K562 (cell line): ENCODE results near the gene RBM15. TPM values are rescaled to one million over a fixed set of nuclear protein-coding genes. Genes with fewer than 3 reads are reported as not detected.
A peak's percentile ranks its signal among the peaks of the same experiment; 100 is the strongest.

Experiments
- ARID2 ChIP-seq: fragments of 450-650 bp; IDR thresholded peaks from 2 replicates; pipeline ENCODE4 v1.6.1; 2017; ENCODE audit warnings: antibody characterized with exemption, mild to moderate bottlenecking
- ATF3 ChIP-seq, 2 experiments: fragments of 450-650 bp in 1 of 2; sonication (generic) in 1 of 2; formaldehyde crosslinking in 1 of 2; IDR thresholded peaks in 1 of 2; conservative IDR thresholded peaks in 1 of 2; 2 replicates each; pipeline versions ENCODE4 v1.6.1 to v1.8.1; 2016 to 2023; ENCODE audit warnings: mild to moderate bottlenecking in 2 of 2, moderate library complexity in 2 of 2, inconsistent platforms in 1 of 2, missing genetic modification reagents in 1 of 2
- CBX5 ChIP-seq: IDR thresholded peaks from 2 replicates; pipeline ENCODE4 v1.6.1; 2014; ENCODE audit warnings: low read depth, borderline replicate concordance
- ERF ChIP-seq: fragments of 450-650 bp; formaldehyde crosslinking; IDR thresholded peaks from 2 replicates; pipeline ENCODE4 v1.4.0; 2020; ENCODE audit warnings: mild to moderate bottlenecking, mixed read lengths
- NFYB ChIP-seq: IDR thresholded peaks from 2 replicates; pipeline ENCODE4 v1.6.1; 2011; ENCODE audit warnings: mild to moderate bottlenecking, moderate library complexity; ENCODE audit not compliant: insufficient read length; ENCODE audit errors: extremely low read depth
- SETDB1 ChIP-seq: IDR thresholded peaks from one replicate; pipeline ENCODE4 v1.6.1; 2012; ENCODE audit warnings: low read length, control low read depth, inconsistent platforms
- SMARCE1 ChIP-seq: fragments of 450-650 bp; IDR thresholded peaks from 2 replicates; pipeline ENCODE4 v1.7.1; 2016; ENCODE audit warnings: mild to moderate bottlenecking
- TAL1 ChIP-seq: fragments of 450-650 bp; IDR thresholded peaks from 2 replicates; pipeline ENCODE4 v1.6.1; 2016; ENCODE audit warnings: mild to moderate bottlenecking
- TCF15 ChIP-seq: fragments of 250-450 bp; sonication (Bioruptor Pico); IDR thresholded peaks from 2 replicates; pipeline ENCODE4 v1.8.0; 2022; ENCODE audit warnings: moderate library complexity, mild to moderate bottlenecking, inconsistent platforms
- TEAD4 ChIP-seq, 2 experiments: sonication (generic) in 1 of 2; formaldehyde crosslinking in 1 of 2; IDR thresholded peaks; 2 replicates each; pipeline versions ENCODE4 v1.6.1 to v1.8.0; 2012 to 2022; ENCODE audit warnings: borderline replicate concordance in 1 of 2, inconsistent platforms in 1 of 2, low read length in 1 of 2, mild to moderate bottlenecking in 1 of 2, missing genetic modification reagents in 1 of 2
- TFAM ChIP-seq: fragments of 250-450 bp; sonication (Bioruptor Pico); conservative IDR thresholded peaks from 2 replicates; pipeline ENCODE4 v1.5.0; 2021; ENCODE audit warnings: mild to moderate bottlenecking, moderate library complexity
- THAP7 ChIP-seq: fragments of 250-450 bp; sonication (Bioruptor Pico); IDR thresholded peaks from 2 replicates; pipeline ENCODE4 v1.5.0; 2021
- ZNF41 ChIP-seq: fragments of 250-450 bp; sonication (Bioruptor Pico); conservative IDR thresholded peaks from 2 replicates; pipeline ENCODE4 v1.4.0; 2020; ENCODE audit warnings: mild to moderate bottlenecking
- polyA plus RNA-seq, 8 experiments: library from polyadenylated mRNA; depleted of rRNA in 4 of 8; stranded (reverse) in 5 of 8; unstranded in 3 of 8; fragments of >200 nt; fragmentation: Nextera tagmentation in 2 of 8; fragmentation: Illumina TruSeq in 1 of 8; extraction: Ambion mirVana in 2 of 8; extraction: Trizol in 1 of 8; gene quantifications; 2 replicates each; pipeline versions ENCODE4 v1.2.1 to v1.2.3, GENCODE V29; 2011 to 2014; ENCODE audit warnings: inconsistent platforms in 1 of 8, missing spikeins in 1 of 8
- total RNA-seq, 7 experiments: library from RNA; depleted of rRNA in 6 of 7; stranded (reverse); fragments of >200 nt in 6 of 7; fragmentation: Illumina TruSeq in 2 of 7; extraction: Trizol in 2 of 7; gene quantifications; 2 replicates each; pipeline versions ENCODE4 v1.2.1 to v1.2.3, GENCODE V29; 2011 to 2021; ENCODE audit warnings: low replicate concordance in 1 of 7
- TF ChIP-seq, protein P1 (sequence below): fragments of 200-600 bp; sonication (generic); IDR thresholded peaks from one replicate; pipeline ENCODE4 v1.6.1; 2012; ENCODE audit warnings: mild to moderate bottlenecking, low read depth, low read length, inconsistent platforms

RBM15 gene
- total and polyA plus RNA-seq, 9 of the 15 experiments (the other 6 are each of a cell fraction or from before 2014, with no cell fraction given): 2.4 to 63.4 (median 28.2) TPM

GRCh38 chr1:110337704-110338308 lies 1.4 kb upstream of the RBM15 start (continued):
- TF ChIP-seq, protein P1, sequence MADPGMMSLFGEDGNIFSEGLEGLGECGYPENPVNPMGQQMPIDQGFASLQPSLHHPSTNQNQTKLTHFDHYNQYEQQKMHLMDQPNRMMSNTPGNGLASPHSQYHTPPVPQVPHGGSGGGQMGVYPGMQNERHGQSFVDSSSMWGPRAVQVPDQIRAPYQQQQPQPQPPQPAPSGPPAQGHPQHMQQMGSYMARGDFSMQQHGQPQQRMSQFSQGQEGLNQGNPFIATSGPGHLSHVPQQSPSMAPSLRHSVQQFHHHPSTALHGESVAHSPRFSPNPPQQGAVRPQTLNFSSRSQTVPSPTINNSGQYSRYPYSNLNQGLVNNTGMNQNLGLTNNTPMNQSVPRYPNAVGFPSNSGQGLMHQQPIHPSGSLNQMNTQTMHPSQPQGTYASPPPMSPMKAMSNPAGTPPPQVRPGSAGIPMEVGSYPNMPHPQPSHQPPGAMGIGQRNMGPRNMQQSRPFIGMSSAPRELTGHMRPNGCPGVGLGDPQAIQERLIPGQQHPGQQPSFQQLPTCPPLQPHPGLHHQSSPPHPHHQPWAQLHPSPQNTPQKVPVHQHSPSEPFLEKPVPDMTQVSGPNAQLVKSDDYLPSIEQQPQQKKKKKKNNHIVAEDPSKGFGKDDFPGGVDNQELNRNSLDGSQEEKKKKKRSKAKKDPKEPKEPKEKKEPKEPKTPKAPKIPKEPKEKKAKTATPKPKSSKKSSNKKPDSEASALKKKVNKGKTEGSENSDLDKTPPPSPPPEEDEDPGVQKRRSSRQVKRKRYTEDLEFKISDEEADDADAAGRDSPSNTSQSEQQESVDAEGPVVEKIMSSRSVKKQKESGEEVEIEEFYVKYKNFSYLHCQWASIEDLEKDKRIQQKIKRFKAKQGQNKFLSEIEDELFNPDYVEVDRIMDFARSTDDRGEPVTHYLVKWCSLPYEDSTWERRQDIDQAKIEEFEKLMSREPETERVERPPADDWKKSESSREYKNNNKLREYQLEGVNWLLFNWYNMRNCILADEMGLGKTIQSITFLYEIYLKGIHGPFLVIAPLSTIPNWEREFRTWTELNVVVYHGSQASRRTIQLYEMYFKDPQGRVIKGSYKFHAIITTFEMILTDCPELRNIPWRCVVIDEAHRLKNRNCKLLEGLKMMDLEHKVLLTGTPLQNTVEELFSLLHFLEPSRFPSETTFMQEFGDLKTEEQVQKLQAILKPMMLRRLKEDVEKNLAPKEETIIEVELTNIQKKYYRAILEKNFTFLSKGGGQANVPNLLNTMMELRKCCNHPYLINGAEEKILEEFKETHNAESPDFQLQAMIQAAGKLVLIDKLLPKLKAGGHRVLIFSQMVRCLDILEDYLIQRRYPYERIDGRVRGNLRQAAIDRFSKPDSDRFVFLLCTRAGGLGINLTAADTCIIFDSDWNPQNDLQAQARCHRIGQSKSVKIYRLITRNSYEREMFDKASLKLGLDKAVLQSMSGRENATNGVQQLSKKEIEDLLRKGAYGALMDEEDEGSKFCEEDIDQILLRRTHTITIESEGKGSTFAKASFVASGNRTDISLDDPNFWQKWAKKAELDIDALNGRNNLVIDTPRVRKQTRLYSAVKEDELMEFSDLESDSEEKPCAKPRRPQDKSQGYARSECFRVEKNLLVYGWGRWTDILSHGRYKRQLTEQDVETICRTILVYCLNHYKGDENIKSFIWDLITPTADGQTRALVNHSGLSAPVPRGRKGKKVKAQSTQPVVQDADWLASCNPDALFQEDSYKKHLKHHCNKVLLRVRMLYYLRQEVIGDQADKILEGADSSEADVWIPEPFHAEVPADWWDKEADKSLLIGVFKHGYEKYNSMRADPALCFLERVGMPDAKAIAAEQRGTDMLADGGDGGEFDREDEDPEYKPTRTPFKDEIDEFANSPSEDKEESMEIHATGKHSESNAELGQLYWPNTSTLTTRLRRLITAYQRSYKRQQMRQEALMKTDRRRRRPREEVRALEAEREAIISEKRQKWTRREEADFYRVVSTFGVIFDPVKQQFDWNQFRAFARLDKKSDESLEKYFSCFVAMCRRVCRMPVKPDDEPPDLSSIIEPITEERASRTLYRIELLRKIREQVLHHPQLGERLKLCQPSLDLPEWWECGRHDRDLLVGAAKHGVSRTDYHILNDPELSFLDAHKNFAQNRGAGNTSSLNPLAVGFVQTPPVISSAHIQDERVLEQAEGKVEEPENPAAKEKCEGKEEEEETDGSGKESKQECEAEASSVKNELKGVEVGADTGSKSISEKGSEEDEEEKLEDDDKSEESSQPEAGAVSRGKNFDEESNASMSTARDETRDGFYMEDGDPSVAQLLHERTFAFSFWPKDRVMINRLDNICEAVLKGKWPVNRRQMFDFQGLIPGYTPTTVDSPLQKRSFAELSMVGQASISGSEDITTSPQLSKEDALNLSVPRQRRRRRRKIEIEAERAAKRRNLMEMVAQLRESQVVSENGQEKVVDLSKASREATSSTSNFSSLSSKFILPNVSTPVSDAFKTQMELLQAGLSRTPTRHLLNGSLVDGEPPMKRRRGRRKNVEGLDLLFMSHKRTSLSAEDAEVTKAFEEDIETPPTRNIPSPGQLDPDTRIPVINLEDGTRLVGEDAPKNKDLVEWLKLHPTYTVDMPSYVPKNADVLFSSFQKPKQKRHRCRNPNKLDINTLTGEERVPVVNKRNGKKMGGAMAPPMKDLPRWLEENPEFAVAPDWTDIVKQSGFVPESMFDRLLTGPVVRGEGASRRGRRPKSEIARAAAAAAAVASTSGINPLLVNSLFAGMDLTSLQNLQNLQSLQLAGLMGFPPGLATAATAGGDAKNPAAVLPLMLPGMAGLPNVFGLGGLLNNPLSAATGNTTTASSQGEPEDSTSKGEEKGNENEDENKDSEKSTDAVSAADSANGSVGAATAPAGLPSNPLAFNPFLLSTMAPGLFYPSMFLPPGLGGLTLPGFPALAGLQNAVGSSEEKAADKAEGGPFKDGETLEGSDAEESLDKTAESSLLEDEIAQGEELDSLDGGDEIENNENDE: no peak
- TF ChIP-seq THAP7 (CRISPR knock-in tag) (peak; percentile 41; the same call in 1 of the 2 replicates), SMARCE1 (peak; percentile 73; the same call in 1 of the 2 replicates), TFAM (CRISPR knock-in tag) (no peak), ARID2 (peak; percentile 71; the same call in 1 of the 2 replicates), NFYB (no peak), ERF (CRISPR knock-in tag) (peak; percentile 53; the same call in 1 of the 2 replicates), ZNF41 (no peak), TAL1 (0 out of 2 replicates have a peak, but pooled peaks have one; percentile 7), TEAD4 (IDR thresholded peaks at IDR 0.05; ENCODE audit: low read length) (0 out of 2 replicates have a peak, but pooled peaks have one; percentile 2), TEAD4 (CRISPR knock-in tag; IDR thresholded peaks at IDR 0.05; ENCODE audit: borderline replicate concordance) (no peak), ATF3 (IDR thresholded peaks at IDR 0.05) (peak; percentile 60), ATF3 (CRISPR knock-in tag; conservative IDR thresholded peaks at IDR 0.05) (no peak), CBX5 (no peak), SETDB1 (no peak), TCF15 (peak; percentile 12; the same call in 1 of the 2 replicates)
